WTC11 (cell line): ENCODE measurements around the gene CRYZ. TPM values are rescaled to one million over a fixed set of nuclear protein-coding genes. Genes with fewer than 3 reads are reported as not detected.
"Not testable (repeated sequence)": the region's sequence is repeated elsewhere in the genome, so short reads cannot be mapped to it uniquely, and the experiment has no call there.

Experiments used
- ATAC-seq: fragments of 200-7000 bp; cut with Tn5 transposase; 2 replicates; pipeline ENCODE4 v1.10.0; 2021; ENCODE audit warnings: mild to moderate bottlenecking, moderate library complexity
- CTCF ChIA-PET: fragments of 300-600 bp; sonication (Branson Sonifier 250); formaldehyde crosslinking; loops from one replicate; lab custom pipeline; 2021; ENCODE audit warnings: antibody characterized with exemption; lab: Charles Lee
- POLR2A ChIA-PET: fragments of 350-600 bp; sonication (Branson Sonifier 250); formaldehyde crosslinking; loops from one replicate; lab custom pipeline; 2021; ENCODE audit warnings: antibody characterized with exemption; lab: Charles Lee
- DNase-seq: peaks from one replicate; pipeline ENCODE4 v3.0.0; 2021; ENCODE audit warnings: low spot score
- H3K27ac Mint-ChIP-seq: 2 replicates; pipeline ENCODE4 v1.8.0; 2021; ENCODE audit warnings: mixed read lengths
- H3K27me3 Mint-ChIP-seq: 2 replicates; pipeline ENCODE4 v1.8.0; 2021; ENCODE audit warnings: low read depth, mild to moderate bottlenecking, moderate library complexity, mixed read lengths
- H3K36me3 Mint-ChIP-seq: 2 replicates; pipeline ENCODE4 v1.8.0; 2021; ENCODE audit warnings: mixed read lengths
- H3K4me1 Mint-ChIP-seq: 2 replicates; pipeline ENCODE4 v1.8.0; 2022; ENCODE audit warnings: mixed read lengths
- H3K4me3 Mint-ChIP-seq: 2 replicates; pipeline ENCODE4 v1.8.0; 2021; ENCODE audit warnings: mild to moderate bottlenecking, moderate library complexity, mixed read lengths
- H3K9me3 Mint-ChIP-seq: 2 replicates; pipeline ENCODE4 v1.8.0; 2021; ENCODE audit warnings: mixed read lengths
- CBFB ChIP-seq: sonication (generic); formaldehyde crosslinking; IDR thresholded peaks from 2 replicates; pipeline ENCODE4 v1.8.1; 2022; ENCODE audit warnings: mild to moderate bottlenecking, low read depth, missing genetic modification reagents
- CREM ChIP-seq: sonication (generic); formaldehyde crosslinking; IDR thresholded peaks from 2 replicates; pipeline ENCODE4 v1.8.1; 2022; ENCODE audit warnings: mild to moderate bottlenecking, missing genetic modification reagents, moderate library complexity
- E2F1 ChIP-seq: sonication (generic); formaldehyde crosslinking; IDR thresholded peaks from 2 replicates; pipeline ENCODE4 v1.8.0; 2022; ENCODE audit warnings: mild to moderate bottlenecking, missing genetic modification reagents
- ESRRA ChIP-seq: sonication (generic); formaldehyde crosslinking; IDR thresholded peaks from 2 replicates; pipeline ENCODE4 v1.8.1; 2022; ENCODE audit warnings: mild to moderate bottlenecking, missing genetic modification reagents, borderline replicate concordance
- FOXJ3 ChIP-seq: sonication (generic); formaldehyde crosslinking; IDR thresholded peaks from 2 replicates; pipeline ENCODE4 v1.9.0; 2021; ENCODE audit warnings: missing genetic modification reagents, mild to moderate bottlenecking, borderline replicate concordance
- GTF2I ChIP-seq: fragments of 250-450 bp; sonication (Bioruptor Pico); conservative IDR thresholded peaks from 2 replicates; pipeline ENCODE4 v1.4.0; 2021; ENCODE audit warnings: mild to moderate bottlenecking
- HMGA2 ChIP-seq: fragments of 250-450 bp; sonication (Bioruptor Pico); IDR thresholded peaks from 2 replicates; pipeline ENCODE4 v1.4.0; 2021; ENCODE audit warnings: mild to moderate bottlenecking, moderate library complexity
- MXD4 ChIP-seq: fragments of 250-450 bp; sonication (Bioruptor Pico); IDR thresholded peaks from 2 replicates; pipeline ENCODE4 v1.8.0; 2021; ENCODE audit warnings: mild to moderate bottlenecking, moderate library complexity, borderline replicate concordance
- SMAD3 ChIP-seq: sonication (generic); formaldehyde crosslinking; IDR thresholded peaks from 2 replicates; pipeline ENCODE4 v1.8.0; 2022; ENCODE audit warnings: missing genetic modification reagents, mild to moderate bottlenecking, borderline replicate concordance
- TCF7 ChIP-seq: sonication (generic); formaldehyde crosslinking; IDR thresholded peaks from 2 replicates; pipeline ENCODE4 v1.8.0; 2022; ENCODE audit warnings: mild to moderate bottlenecking, low read depth, missing genetic modification reagents, moderate library complexity
- TP53 ChIP-seq: sonication (generic); formaldehyde crosslinking; IDR thresholded peaks from 2 replicates; pipeline ENCODE4 v1.8.1; 2023; ENCODE audit warnings: mild to moderate bottlenecking, missing genetic modification reagents
- USF1 ChIP-seq: sonication (generic); formaldehyde crosslinking; IDR thresholded peaks from 2 replicates; pipeline ENCODE4 v1.8.0; 2022; ENCODE audit warnings: mild to moderate bottlenecking, missing genetic modification reagents
- ZNF219 ChIP-seq: sonication (generic); formaldehyde crosslinking; IDR thresholded peaks from 2 replicates; pipeline ENCODE4 v1.8.0; 2023; ENCODE audit warnings: missing genetic modification reagents, mild to moderate bottlenecking, borderline replicate concordance
- ZNF423 ChIP-seq: fragments of 250-450 bp; sonication (Bioruptor Pico); IDR thresholded peaks from 2 replicates; pipeline ENCODE4 v2.1.2; 2022; ENCODE audit warnings: mild to moderate bottlenecking, moderate library complexity
- ZNF512 ChIP-seq: sonication (generic); formaldehyde crosslinking; IDR thresholded peaks from 2 replicates; pipeline ENCODE4 v1.8.1; 2022; ENCODE audit warnings: missing genetic modification reagents, borderline replicate concordance
- ZNF671 ChIP-seq: fragments of 250-450 bp; sonication (Bioruptor Pico); IDR thresholded peaks from 2 replicates; pipeline ENCODE4 v1.8.0; 2021; ENCODE audit warnings: mild to moderate bottlenecking
- total RNA-seq: library from RNA; stranded (reverse); gene quantifications from 3 replicates; pipeline ENCODE4 v1.2.3, GENCODE V29; 2021
- TF ChIP-seq, protein P1 (sequence below): sonication (generic); formaldehyde crosslinking; IDR thresholded peaks from 2 replicates; pipeline ENCODE4 v1.8.1; 2022; ENCODE audit warnings: mild to moderate bottlenecking, moderate library complexity, missing genetic modification reagents
- TF ChIP-seq, protein P2 (sequence below): fragments of 200-600 bp; IDR thresholded peaks from 2 replicates; pipeline ENCODE4 v1.8.0; 2022; ENCODE audit warnings: antibody characterized with exemption
- TF ChIP-seq, protein P3 (sequence below): sonication (generic); formaldehyde crosslinking; IDR thresholded peaks from 2 replicates; pipeline ENCODE4 v1.8.0; 2023; ENCODE audit warnings: missing genetic modification reagents, mild to moderate bottlenecking, borderline replicate concordance

The CRYZ gene
- total RNA-seq, 1 experiment from 2014 or later: 42.2 TPM

DNA sequence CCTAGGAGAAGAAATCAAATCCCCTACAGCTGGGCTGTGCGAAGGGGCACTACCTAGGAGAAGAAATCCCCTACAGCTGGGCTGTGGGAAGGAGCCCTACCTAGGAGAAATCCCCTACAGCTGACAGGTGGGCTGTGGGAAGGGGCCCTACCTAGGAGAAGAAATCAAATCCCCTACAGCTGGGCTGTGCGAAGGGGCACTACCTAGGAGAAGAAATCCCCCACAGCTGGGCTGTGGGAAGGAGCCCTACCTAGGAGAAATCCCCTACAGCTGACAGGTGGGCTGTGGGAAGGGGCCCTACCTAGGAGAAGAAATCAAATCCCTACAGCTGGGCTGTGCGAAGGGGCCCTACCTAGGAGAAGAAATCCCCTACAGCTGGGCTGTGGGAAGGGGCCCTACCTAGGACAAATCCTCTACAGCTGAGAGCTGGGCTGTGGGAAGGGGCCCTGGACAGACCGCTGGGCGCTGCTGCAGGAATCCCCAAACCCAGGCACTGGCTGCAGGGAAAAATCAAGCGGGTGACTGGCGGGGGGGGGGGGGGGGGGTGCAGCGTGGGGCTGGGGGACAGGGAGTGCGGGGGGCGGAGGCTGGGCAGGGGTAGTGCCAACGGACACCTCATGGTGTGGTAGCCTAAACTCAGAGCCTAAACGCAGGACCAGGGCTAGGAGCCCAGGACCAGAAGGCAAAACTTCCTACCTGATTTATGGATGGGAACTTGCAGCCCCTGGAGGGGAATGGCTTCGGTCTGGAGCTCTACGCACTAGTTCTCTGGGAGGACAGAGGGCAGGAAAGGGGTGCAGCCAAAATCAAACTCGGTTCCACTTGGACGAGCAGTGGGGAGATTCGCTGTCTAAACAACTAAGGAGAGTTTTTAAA is 541 bp downstream of the CRYZ start:
- H3K36me3 Mint-ChIP-seq: peaks cover 23% of the 10 kb centered on the region
- POLR2A ChIA-PET: interaction anchor here (1.4 kb wide), 1 partner anchor 9 kb away, joined by 4 read pairs; no protein-coding TSS in a partner anchor

DNA sequence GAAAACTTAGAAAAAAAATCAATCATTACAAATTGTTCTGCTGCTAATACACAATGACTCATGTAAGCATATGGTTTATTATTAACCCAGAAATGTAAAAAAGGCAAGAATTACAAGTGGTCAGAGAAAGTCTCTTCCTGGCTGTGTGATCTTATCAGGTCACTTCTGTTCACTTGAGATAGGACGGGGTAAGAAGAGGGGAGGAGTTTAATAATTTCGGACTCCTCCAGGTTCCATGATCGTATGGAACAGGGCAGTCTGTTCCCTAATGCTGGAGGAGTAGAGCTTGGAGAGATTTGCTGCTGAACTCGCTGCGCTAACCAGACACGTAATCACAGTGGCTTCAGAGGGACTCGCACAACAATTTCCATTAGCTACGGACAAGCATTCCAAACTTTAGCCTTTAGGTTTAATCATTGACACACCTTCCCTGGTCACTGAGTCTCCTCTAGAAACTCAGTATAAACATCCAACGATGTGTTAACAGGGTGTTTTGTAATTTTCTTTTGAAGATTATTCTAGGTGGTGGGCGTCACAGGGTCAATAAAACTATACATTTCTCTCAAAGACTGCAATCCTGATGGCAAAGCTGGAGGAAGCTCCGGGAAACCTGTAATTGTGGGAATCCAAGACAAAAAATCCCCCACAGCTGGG is 1.3 kb downstream of the CRYZ start:
- ChIA-PET CTCF (no interaction called here), POLR2A (no interaction called here)
- H3K4me3 Mint-ChIP-seq: peak overlapping the region; percentile 52
- H3K27ac Mint-ChIP-seq: no peak overlapping the region
- H3K9me3 Mint-ChIP-seq: peaks cover 7% of the 10 kb centered on the region
- TF ChIP-seq ZNF219 (CRISPR knock-in tag) (no peak), ZNF423 (CRISPR knock-in tag) (no peak), ZNF512 (CRISPR knock-in tag) (no peak), CBFB (no peak), GTF2I (no peak), USF1 (CRISPR knock-in tag) (no peak), MXD4 (CRISPR knock-in tag) (no peak), HMGA2 (CRISPR knock-in tag) (no peak), E2F1 (CRISPR knock-in tag) (no peak), CREM (CRISPR knock-in tag) (no peak), ZNF671 (CRISPR knock-in tag) (no peak), SMAD3 (CRISPR knock-in tag) (no peak), TCF7 (CRISPR knock-in tag) (no peak), FOXJ3 (CRISPR knock-in tag) (no peak), ESRRA (CRISPR knock-in tag) (no peak)
- TF ChIP-seq, protein P1, sequence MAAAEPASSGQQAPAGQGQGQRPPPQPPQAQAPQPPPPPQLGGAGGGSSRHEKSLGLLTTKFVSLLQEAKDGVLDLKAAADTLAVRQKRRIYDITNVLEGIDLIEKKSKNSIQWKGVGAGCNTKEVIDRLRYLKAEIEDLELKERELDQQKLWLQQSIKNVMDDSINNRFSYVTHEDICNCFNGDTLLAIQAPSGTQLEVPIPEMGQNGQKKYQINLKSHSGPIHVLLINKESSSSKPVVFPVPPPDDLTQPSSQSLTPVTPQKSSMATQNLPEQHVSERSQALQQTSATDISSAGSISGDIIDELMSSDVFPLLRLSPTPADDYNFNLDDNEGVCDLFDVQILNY (CRISPR knock-in tag): no peak
- TF ChIP-seq, protein P2, sequence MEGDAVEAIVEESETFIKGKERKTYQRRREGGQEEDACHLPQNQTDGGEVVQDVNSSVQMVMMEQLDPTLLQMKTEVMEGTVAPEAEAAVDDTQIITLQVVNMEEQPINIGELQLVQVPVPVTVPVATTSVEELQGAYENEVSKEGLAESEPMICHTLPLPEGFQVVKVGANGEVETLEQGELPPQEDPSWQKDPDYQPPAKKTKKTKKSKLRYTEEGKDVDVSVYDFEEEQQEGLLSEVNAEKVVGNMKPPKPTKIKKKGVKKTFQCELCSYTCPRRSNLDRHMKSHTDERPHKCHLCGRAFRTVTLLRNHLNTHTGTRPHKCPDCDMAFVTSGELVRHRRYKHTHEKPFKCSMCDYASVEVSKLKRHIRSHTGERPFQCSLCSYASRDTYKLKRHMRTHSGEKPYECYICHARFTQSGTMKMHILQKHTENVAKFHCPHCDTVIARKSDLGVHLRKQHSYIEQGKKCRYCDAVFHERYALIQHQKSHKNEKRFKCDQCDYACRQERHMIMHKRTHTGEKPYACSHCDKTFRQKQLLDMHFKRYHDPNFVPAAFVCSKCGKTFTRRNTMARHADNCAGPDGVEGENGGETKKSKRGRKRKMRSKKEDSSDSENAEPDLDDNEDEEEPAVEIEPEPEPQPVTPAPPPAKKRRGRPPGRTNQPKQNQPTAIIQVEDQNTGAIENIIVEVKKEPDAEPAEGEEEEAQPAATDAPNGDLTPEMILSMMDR: no peak
- TF ChIP-seq, protein P3, sequence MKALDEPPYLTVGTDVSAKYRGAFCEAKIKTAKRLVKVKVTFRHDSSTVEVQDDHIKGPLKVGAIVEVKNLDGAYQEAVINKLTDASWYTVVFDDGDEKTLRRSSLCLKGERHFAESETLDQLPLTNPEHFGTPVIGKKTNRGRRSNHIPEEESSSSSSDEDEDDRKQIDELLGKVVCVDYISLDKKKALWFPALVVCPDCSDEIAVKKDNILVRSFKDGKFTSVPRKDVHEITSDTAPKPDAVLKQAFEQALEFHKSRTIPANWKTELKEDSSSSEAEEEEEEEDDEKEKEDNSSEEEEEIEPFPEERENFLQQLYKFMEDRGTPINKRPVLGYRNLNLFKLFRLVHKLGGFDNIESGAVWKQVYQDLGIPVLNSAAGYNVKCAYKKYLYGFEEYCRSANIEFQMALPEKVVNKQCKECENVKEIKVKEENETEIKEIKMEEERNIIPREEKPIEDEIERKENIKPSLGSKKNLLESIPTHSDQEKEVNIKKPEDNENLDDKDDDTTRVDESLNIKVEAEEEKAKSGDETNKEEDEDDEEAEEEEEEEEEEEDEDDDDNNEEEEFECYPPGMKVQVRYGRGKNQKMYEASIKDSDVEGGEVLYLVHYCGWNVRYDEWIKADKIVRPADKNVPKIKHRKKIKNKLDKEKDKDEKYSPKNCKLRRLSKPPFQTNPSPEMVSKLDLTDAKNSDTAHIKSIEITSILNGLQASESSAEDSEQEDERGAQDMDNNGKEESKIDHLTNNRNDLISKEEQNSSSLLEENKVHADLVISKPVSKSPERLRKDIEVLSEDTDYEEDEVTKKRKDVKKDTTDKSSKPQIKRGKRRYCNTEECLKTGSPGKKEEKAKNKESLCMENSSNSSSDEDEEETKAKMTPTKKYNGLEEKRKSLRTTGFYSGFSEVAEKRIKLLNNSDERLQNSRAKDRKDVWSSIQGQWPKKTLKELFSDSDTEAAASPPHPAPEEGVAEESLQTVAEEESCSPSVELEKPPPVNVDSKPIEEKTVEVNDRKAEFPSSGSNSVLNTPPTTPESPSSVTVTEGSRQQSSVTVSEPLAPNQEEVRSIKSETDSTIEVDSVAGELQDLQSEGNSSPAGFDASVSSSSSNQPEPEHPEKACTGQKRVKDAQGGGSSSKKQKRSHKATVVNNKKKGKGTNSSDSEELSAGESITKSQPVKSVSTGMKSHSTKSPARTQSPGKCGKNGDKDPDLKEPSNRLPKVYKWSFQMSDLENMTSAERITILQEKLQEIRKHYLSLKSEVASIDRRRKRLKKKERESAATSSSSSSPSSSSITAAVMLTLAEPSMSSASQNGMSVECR (CRISPR knock-in tag): no peak
- ATAC-seq (no peak), DNase-seq (no peak)
- no peaks in the 10 kb centered on the region for H3K27me3 Mint-ChIP-seq
- peaks cover 22% of the 10 kb centered on the region for H3K36me3 Mint-ChIP-seq
- H3K4me1 Mint-ChIP-seq: peaks cover 34% of the 10 kb centered on the region

More for the DNA sequence above, 541 bp downstream of the CRYZ start:
- H3K9me3 Mint-ChIP-seq, H3K27me3 Mint-ChIP-seq: not testable (repeated sequence)
- TF ChIP-seq TP53 (CRISPR knock-in tag): 0 out of 2 replicates have a peak, but pooled peaks have one; percentile 11
- H3K4me1 Mint-ChIP-seq: peaks cover 34% of the 10 kb centered on the region
- CTCF ChIA-PET: interaction anchor here (0.6 to 2.5 kb wide), 7 partner anchors 11 to 229 kb away, joined by 3 to 19 read pairs (median 8); partner anchors contain the start of gene ERICH3
- ATAC-seq: peak; percentile 44
- H3K27ac Mint-ChIP-seq: peak overlapping the region; percentile 90
- peak overlapping the region; percentile 92 for H3K4me3 Mint-ChIP-seq
- DNase-seq: peak; percentile 25
